ENCODE data around the gene KPNA2.
A peak's percentile ranks its signal among the peaks of the same experiment; 100 is the strongest.
"Not testable (repeated sequence)": the region's sequence is repeated elsewhere in the genome, so short reads cannot be mapped to it uniquely, and the experiment has no call there.

KPNA2 gene

GRCh38 chr17:68061512-68062313 is 26.2 kb downstream of the KPNA2 start:
- DNase-seq (ENCODE audit: low read depth) = no peak

- not testable (repeated sequence) for DNase-seq (ENCODE audit: low read depth)
These were observed 29.8 kb downstream of the KPNA2 start for GRCh38 chr17:68065366-68065765.

DNA sequence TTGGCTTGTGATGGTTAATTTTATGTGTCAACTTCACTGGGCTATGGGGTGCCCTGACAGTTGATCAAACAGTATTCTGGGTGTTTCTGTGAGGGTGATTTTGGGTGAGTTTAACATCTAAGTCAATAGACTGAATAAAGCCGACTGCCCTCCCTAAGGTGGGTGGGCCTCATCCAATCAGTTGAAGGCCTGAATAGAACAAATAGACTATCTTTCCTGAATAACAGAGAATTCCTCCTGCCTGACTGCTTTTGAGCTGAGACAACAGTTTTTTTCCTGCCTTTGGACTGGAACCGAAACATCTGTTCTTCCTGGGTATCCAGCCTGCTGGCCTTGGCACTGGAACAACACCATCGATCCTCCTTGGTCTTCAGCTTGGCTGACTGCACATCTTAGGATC is 33.0 kb downstream of the KPNA2 start:
- DNase-seq (ENCODE audit: low read depth) = not testable (repeated sequence)

DNA sequence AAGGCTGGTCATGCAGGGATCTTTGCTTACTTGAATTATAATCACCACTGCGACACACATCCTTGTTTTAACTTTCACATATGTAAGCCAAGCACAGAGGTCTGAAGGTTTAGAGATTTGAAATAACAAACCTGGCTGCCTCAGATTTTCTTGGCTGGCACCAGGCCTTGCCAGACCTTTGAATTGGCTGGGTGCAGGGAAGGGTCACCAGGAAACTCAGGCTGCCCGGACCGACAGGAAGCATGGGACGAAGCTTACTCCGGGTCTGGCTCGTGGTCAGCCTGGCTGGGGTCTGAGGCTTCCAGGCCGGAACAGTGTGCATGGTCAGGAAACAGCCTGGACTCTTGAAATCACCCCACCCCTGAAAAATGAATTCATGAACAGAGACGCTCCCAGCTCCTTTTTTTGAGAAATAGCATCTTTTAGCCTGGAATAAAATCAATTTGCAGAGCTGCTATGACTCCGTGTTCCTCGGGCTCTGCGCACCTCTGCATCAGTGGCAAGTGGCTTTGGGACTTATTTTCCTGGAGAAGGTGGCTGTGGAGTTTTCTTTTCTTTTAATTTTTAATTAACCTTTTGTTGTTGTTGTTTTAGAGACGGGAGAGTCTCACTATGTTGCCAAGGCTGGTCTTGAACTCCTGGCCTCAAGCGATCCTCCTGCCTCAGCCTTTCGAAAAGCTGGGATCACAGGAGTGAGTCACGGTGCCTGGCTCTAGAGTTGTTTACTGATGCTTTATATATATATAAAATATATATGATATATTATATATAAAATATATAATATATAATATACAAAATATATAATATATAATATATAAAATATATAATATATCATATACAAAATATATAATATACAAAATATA is 35.3 kb downstream of the KPNA2 start:
- DNase-seq (ENCODE audit: low read depth) = not testable (repeated sequence)

- DNase-seq (ENCODE audit: low read depth) = no peak
These were observed 38.7 kb downstream of the KPNA2 start for GRCh38 chr17:68074279-68074678.

GRCh38 chr17:68075953-68076607 is 40.5 kb downstream of the KPNA2 start:
- not testable (repeated sequence) for DNase-seq (ENCODE audit: low read depth)

- not testable (repeated sequence) for DNase-seq (ENCODE audit: low read depth)
These were observed 42.0 kb downstream of the KPNA2 start for GRCh38 chr17:68077498-68077897.

GRCh38 chr17:68080411-68081150 is 45.0 kb downstream of the KPNA2 start:
- DNase-seq (ENCODE audit: low read depth) = no peak

DNA sequence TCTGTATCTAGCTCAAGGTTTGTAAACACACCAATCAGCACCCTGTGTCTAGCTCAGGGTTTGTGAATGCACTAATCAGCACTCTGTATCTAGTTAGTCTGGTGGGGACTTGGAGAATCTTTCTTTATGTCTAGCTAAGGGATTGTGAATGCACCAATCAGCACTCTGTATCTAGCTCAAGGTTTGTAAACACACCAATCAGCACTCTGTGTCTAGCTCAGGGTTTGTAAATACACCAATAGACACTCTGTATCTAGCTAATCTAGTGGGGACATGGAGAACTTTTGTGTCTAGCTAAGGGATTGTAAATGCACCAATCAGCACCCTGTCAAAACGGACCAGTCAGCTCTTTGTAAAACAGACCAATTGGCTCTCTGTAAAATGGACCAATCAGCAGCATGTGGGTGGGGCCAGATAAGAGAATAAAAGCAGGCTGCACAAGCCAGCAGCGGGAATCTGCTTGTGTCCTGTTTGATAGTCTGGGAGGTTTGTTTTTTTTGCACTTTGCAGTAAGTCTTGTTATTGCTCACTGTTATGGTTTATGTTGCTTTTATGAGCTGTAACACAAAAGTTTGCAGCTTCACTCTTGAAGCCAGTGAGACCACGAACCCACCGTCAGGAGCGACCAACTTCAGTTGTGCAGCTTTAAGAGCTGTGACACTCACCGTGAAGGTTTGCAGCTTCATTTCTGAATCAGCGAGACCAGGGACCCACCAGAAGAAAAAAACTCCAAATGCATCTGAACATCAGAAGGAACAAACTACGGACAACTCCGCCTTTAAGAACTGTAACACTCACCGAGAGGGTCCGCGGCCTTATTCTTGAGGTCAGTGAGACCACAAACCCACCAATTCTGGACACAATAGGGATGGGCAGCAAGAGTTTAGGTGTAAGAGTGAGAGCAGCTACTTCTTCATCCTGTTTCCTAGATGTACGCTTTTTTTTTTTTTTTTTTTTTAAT is 46.0 kb downstream of the KPNA2 start:
- not testable (repeated sequence) for DNase-seq (ENCODE audit: low read depth)

GRCh38 chr17:68085771-68086381 is 50.3 kb downstream of the KPNA2 start:
- no peak for DNase-seq (ENCODE audit: low read depth)

GRCh38 chr17:68086666-68087065 is 51.1 kb downstream of the KPNA2 start:
- DNase-seq (ENCODE audit: low read depth) = not testable (repeated sequence)

DNA sequence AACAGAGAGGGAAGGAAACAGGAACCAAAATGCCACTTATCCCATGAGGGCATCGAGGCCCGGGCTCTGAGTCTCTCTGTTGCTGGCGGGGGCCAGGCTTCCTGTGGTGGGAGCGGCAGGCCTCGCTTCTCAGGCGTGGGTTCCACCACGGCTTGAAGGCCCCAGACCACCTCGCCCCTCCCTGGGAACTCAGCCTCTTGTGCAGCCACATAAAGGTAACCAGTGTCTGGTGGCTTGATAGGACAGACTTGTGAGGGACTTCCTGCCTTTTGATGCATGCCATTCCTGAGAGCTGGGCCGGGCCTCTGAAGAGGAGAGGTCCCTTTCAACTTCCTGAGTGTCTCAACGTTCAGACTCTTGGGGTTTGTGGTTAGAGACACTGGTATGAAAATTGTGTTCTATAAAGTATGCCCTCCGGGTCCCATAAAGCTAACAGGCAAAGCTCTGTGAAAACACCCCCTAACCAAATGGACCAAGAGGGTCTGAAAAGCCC is 51.6 kb downstream of the KPNA2 start:
- peak; percentile 20 for DNase-seq (ENCODE audit: low read depth)

GRCh38 chr17:68087851-68088250 is 52.3 kb downstream of the KPNA2 start:
- no peak for DNase-seq (ENCODE audit: low read depth)

DNA sequence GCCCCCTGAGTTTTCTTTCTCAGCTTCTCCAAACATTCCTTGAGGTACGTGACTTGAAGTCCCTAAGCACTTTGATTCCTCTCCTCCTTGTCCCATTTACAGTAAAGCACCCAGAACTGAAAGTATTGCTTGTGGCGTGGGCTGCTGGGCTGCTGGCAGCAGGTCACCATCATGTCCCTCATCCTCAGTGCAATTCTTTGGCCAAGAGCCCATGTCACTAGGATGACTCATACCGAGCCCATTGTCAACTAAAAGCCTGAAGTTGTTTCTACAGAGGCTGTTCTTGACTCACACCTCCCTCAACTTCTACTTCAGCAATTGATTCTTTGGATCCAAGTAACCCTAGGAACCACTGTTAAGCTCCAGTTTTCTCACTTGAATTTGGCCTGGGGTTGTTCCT is 54.3 kb downstream of the KPNA2 start:
- no peak for DNase-seq (ENCODE audit: low read depth)

DNA sequence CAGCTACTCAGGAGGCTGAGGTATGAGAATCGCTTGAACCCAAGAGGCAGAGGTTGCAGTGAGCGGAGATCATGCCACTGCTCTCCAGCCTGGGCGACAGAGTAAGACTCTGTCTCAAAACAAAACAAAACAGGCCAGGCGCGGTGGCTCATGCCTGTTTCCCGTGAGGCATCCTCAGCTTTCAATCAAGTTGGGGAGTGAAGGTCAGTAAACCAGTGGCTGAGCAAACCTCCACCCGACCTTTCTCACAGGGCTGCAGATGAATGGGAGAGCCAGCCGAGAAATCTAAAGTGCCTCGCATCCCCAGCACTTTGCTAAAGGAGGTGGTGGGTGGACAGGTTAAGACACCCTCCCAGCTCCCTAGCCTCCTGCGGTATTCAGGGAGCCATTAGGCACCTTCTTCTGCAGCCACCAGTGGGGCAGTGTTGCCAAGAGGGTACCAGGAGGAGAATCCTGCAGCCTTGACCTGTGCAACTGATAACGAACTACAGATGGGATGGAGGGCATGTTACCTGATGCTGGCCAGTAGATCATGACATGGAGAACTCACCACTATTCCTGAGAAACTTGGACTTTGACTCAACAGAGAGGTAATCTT is 59.0 kb downstream of the KPNA2 start:
- DNase-seq (ENCODE audit: low read depth) = no peak

DNA sequence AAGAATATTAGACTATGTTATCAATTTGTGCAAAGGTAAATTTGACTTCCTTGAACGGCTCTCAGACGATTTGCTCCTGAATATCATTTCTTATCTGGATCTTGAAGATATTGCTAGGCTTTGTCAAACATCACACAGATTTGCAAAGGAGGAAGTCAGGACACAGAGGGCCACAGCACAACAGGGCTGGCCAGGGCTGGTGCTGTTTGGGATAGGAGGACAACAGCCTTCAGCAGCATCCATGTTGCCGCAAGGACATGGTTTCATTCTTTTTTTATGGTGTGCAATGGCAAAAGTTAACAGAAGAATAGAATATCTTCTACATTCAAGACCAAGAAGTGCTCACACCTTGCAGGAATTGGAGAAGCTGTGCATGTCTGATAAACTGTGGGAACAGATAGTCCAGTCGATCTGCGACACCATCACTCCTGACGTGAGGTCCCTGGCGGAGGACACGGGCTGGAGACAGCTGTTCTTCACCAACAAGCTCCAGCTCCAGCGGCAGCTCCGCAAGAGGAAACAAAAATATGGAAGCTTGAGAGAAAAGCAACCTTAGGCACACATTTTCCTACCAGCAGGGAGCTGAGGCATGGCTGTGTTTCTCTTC is 59.8 kb downstream of the KPNA2 start:
- DNase-seq (ENCODE audit: low read depth) = no peak

DNA sequence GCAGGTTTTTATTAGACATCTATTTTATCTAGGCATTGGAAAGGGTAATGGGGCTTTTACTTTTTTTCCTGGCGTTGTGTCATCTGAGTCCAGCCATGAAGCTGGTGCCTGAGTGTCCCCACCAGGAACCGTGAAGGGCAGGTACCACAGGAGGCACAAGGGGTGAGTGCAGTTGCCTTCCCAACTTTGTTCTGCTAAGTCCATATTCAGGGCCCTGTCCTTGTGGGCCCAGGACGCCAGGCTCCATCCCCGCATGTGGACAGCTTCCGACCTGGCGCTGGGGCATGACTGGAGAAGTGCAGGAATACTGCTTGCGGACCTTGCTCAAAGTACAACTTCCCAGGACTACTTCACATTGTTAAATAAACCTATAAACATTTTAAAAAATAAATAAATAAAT is 60.6 kb downstream of the KPNA2 start:
- DNase-seq (ENCODE audit: low read depth) = no peak
